HG02884 (cell line): ENCODE data around the gene CST2.
"Not testable (repeated sequence)": the region's sequence is repeated elsewhere in the genome, so short reads cannot be mapped to it uniquely, and the experiment has no call there.

Experiments
- ATAC-seq: cut with Tn5 transposase; IDR thresholded peaks from one replicate; pipeline ENCODE4 v1.9.1; 2021; ENCODE audit warnings: mild to moderate bottlenecking, moderate library complexity; ENCODE audit not compliant: unreplicated experiment

CST2 gene, protein sequence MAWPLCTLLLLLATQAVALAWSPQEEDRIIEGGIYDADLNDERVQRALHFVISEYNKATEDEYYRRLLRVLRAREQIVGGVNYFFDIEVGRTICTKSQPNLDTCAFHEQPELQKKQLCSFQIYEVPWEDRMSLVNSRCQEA

DNA sequence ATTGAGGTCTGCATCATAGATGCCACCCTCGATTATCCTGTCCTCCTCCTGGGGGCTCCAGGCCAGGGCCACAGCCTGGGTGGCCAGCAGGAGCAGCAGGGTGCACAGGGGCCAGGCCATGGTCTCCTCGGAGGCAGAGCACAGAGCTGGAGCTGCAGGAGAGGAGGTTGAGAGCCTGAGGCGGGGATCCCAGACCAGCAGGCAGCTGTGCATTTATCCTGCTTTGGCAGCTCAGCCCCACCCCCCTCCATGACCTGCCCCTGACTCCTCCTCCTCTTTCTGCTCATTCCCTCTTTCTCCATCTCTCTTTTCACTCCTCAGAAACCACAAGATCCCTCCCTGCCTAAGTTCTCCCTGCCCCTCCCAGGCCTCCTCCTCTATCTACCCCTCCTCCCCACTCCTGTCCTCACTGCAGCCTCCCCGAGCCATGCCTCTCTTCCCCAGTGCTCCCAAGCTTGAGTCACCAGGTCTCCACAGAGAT, at the start of gene CST2:
CST2 (minus strand) TSS at position 189 of the 481 bp plus-strand sequence; CDS start at position 120, 69 bp downstream.
- no peak for ATAC-seq

DNA sequence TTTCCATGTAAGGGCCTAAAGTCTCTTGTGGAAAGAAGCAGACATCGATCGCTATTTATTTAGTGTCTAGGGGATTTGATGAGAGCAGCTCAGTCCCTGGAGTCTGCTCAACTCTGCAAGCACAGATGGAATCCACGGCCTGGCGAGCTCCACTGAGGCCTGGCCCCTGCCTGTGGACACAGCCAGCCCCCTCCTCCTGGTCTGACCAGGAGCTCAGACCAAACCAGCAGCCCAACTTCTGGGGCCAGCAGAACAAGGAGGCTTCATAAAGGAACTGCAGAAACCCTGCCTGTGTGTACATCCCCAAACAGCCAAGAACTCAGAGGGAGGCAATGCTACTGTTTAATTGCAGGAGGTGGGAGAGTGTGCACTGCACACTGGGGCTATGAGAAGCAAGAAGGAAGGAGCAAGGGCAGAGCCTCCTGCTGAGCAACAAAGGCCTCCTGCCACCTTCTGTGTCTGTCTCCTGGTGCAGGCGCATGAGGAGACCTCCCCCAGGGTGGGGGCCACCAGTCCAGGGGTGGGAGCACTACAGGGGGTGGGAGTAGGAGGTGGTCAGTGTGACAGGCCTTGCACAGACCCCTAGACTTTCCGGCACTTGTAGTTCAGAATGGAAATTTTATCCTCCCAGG, 49.2 kb upstream of the CST2 start:
- ATAC-seq, result no peak

DNA sequence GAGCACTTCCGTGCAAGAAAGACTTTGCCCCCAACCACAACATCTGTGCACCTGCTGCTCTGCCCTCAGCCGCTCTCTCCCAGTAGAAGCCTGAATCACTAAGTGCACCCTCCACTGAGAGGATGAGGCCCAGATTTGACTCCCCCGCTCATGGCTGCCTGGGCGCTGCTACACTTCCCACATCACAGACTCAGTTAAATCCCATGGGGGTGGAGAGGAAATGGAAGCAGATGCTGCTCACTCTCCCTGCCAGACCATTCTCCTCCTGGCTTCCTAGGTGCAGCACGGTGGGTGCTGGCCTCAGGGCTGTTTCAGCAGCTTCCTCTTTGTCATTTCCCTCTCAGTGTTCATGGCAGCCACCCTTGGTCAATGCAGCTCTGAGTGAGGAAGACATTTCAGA, 48.2 kb upstream of the CST2 start:
- no peak for ATAC-seq

DNA sequence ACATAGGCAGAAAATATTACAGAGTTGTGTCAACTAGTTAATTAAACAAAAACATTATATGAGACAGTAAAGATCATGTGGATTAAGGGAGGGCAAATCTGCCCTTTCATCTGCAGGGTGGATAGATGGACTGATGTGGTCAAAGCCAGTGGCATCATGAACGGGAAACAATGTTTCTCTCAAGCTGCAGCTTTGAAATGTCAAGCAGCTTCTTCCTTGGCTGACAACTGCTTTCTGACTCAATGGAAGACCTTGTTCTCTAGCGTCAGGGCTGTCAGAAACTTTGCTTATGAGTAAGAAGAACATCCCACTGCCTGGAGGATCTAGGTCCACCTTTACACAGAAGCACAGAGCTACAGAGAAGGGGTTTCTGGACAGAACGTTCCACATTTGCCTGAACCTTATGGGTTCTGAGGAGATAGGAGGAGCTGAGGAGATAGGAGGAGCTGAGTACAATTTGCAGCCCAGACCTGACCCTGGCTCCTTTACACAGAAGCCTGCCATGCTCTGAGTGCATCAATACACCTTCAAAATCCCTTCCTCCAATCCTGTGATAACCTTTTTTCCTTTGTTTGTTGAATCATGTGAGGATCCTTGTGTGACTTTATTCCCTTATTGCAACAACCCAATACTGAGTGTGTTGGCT, 47.0 kb upstream of the CST2 start:
- no peak for ATAC-seq

DNA sequence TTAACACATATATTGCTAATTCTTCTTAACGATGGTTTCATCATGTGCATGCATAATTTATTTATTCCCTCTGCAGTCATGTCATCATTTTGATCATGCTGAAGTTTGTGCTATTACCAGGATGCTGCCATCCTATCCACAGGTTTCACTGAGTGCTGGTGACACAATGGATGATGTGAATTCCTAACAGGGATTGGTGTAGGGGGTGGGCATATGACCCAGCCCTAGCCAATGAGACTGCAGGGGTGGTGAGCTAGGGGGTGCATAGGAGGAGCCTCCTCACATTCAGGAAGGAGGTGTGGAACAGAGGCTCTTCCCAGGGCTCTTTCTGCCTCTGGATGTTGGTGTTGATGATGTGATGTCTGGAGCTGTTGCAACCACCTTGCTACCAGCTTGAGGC, 45.5 kb upstream of the CST2 start:
- ATAC-seq, result no peak

GRCh38 chr20:23870461-23870860, 43.9 kb upstream of the CST2 start:
- ATAC-seq, result no peak

DNA sequence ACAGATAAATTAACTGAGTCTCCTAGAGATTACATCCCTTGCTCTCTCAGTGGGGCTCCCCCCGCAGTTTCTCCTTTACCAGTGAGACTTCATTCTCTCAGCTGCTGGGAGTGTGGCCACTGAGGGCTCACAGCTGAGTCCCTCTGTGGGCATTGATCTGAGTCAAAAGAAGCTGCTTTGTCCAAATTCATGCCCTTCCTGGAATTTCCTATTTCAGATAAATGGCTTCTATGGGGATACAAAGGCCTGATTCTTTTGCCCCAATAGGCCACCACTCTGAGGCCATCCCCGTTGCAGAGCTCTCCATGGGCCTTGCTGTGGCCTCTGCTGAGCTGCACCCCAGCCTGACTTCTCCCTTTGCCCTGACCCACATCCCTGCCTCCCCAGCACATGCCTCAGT, 43.0 kb upstream of the CST2 start:
- no peak for ATAC-seq

DNA sequence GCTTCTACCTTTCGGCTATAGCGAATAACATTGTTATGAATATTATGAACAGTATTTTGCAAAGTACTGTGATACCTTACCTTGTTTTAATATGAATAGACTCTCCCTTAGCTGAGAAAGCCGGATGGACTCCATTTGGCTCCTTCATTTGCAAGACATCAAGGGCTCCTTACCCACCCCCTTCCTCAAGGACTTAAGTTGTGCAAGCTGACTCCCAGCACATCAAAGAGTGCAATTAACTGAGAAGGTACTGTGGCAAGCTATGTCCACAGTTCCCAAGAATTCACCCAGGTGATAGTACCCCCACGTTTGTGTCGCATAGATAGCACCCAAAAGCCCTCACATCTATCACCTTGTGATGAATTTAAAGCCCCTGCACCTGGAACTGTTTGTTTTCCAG, 41.8 kb upstream of the CST2 start:
- ATAC-seq, result no peak

DNA sequence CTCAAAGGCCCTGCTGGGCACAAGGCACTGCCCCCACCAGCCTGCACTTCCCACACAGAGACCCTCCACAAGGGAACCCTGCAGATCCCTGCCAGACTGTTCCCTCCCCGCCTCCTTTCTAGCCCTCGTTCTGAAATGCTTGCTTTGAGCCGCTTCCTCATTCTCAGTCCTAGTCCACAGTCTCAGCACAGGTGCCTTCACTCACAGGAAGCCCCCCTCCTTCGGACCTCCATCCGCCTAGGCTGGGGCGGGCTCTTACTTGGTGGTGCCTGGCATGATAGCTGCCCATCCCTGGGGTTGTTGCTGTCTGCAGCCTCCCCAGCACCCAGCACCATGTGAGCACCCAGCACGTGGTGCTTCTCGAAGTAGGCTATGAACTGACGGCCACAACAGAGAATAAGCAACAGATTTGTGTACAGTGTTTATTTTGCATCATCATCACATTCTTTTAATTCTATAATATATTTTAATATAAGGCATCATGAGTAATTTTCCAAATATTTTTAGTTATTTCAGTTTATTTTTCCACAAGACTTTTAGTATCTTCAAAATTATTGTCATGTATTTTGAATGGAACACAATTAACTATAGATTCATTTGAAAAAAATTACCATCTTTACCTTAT, 40.7 kb upstream of the CST2 start:
- ATAC-seq, result no peak

DNA sequence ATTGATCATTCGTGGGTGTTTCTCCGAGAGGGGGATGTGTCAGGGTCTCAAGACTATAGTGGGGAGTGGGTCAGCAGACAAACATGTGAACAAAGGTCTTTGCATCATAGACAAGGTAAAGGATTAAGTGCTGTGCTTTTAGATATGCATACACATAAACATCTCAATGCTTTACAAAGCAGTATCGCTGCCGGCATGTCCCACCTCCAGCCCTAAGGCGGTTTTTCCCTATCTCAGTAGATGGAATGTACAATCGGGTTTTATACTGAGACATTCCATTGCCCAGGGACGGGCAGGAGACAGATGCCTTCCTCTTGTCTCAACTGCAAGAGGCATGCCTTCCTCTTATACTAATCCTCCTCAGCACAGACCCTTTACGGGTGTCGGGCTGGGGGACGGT, 34.2 kb upstream of the CST2 start:
- not testable (repeated sequence) for ATAC-seq

GRCh38 chr20:23857962-23858595, 31.6 kb upstream of the CST2 start:
- no peak for ATAC-seq

GRCh38 chr20:23856736-23857135, 30.2 kb upstream of the CST2 start:
- no peak for ATAC-seq

DNA sequence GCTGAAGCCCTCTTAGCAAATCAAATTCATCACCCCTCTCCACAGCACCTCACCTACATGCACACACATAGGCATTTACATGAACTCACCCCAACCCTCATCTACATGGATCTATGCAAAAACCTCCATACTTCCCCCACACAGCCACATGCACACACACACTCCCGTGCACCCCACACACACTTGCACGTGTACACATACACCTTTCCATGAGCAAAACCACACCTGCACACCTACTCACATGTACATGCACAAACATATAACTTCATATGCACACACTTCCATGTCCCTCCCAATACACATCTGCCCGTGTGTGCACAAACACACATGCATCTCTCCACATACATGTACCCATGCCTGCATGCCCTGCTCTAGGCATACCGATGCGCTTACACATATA, 29.7 kb upstream of the CST2 start:
- ATAC-seq, result no peak

- no peak for ATAC-seq
Observed at GRCh38 chr20:23841693-23842092, 15.2 kb upstream of the CST2 start.

DNA sequence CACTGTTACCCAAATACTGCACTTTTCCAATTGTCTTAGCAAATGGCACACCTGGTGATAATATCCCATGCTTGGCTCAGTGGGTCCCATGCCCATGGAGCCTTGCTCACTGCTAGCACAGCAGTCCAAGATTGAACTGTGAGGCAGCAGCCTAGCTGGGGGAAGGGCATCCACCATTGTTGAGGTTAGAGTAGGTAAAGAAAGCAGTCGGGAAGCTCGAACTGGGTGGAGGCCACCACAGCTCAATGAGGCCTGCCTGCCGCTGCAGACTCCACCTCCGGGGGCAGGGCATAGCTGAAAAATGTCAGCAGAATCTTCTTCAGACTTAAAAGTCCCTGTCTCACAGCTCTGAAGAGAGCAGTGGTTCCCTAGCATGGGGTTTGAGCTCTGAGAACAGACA, 9.2 kb upstream of the CST2 start:
- no peak for ATAC-seq

- ATAC-seq, result no peak
Observed at GRCh38 chr20:23832775-23833513, 6.4 kb upstream of the CST2 start.

DNA sequence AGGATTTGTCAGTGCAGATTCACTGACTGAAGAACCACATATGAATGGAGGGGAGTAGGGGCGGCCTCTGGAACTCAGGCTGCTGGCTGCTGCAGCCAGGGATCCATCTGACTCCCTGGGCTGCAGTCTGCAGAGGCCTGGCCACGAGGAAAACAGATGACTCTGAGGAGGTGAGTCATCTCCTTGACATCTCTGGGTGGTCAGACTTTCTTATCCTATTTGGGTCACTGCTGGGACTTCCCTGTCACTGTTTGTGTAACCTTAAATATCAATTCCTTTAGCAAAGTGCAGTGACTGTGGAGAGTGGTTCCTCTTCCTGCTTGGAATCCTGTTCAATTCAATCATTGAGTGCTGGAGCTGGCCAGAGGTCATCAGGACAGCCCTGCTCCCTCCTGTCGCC, 5.4 kb upstream of the CST2 start:
- not testable (repeated sequence) for ATAC-seq

- no peak for ATAC-seq
Observed at GRCh38 chr20:23823621-23824324, 2.8 kb downstream of the CST2 start.

DNA sequence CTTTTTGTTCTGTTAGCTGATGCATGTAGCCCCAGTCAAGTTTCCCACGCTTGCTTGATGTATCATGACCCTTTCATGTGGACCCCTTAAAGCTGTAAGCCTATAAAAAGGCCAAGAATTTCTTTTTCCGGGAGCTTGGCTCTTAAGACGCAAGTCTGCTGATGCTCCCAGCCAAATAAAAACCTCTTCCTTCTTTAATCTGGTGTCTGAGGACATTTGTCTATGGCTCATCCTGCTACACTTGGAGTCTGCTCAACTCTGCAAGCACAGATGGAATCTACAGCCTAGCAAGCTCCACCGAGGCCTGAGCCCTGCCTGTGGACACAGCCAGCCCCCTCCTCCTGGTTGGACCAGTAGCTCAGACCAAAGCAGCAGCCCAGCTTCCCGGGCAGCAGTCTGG, 3.4 kb downstream of the CST2 start:
- ATAC-seq, result no peak

GRCh38 chr20:23820493-23820892, 6.0 kb downstream of the CST2 start:
- no peak for ATAC-seq
